GM23338 (cell line): Measurements from ENCODE around the gene ERI2. TPM values are rescaled to one million over a fixed set of nuclear protein-coding genes. Genes with fewer than 3 reads are reported as not detected.

Experiments
- ATAC-seq: fragments of 200-7000 bp; cut with Tn5 transposase; 3 replicates; pipeline ENCODE4 v1.9.1; 2020
- DNase-seq: peaks from one replicate; pipeline ENCODE4 v3.0.0-alpha.2; 2015; ENCODE audit warnings: low spot score
- H2AFZ ChIP-seq: fragments of 200-600 bp; sonication (generic); 2 replicates; pipeline ENCODE4 v1.8.0; 2016; ENCODE audit warnings: antibody characterized with exemption, mild to moderate bottlenecking, moderate library complexity
- H3F3A ChIP-seq: fragments of 200-600 bp; sonication (generic); replicated peaks from 2 replicates; pipeline ENCODE4 v1.8.0; 2017; ENCODE audit warnings: antibody characterized with exemption, mixed run types, low read depth
- H3K27ac ChIP-seq: fragments of 200-600 bp; sonication (generic); 2 replicates; pipeline ENCODE4 v1.6.1; 2016; ENCODE audit warnings: low read depth
- H3K27me3 ChIP-seq: fragments of 200-600 bp; sonication (generic); 2 replicates; pipeline ENCODE4 v1.8.0; 2016; ENCODE audit warnings: mild to moderate bottlenecking, mixed run types, moderate library complexity; ENCODE audit not compliant: insufficient read depth
- H3K36me3 ChIP-seq: fragments of 200-600 bp; sonication (generic); 2 replicates; pipeline ENCODE4 v1.8.0; 2016; ENCODE audit warnings: mild to moderate bottlenecking; ENCODE audit not compliant: insufficient read depth
- H3K4me1 ChIP-seq: fragments of 200-600 bp; sonication (generic); 2 replicates; pipeline ENCODE4 v1.8.0; 2016; ENCODE audit warnings: mild to moderate bottlenecking, moderate library complexity; ENCODE audit not compliant: insufficient read depth
- H3K4me2 ChIP-seq: fragments of 200-600 bp; sonication (generic); 2 replicates; pipeline ENCODE4 v1.7.1; 2017; ENCODE audit warnings: mixed run types
- H3K4me3 ChIP-seq: fragments of 200-600 bp; sonication (generic); 2 replicates; pipeline ENCODE4 v1.6.1; 2016; ENCODE audit warnings: mixed run types
- H3K79me2 ChIP-seq: fragments of 200-600 bp; sonication (generic); replicated peaks from 2 replicates; pipeline ENCODE4 v1.8.0; 2017; ENCODE audit warnings: mild to moderate bottlenecking; ENCODE audit not compliant: insufficient read depth
- H3K9me2 ChIP-seq: fragments of 200-600 bp; sonication (generic); 2 replicates; pipeline ENCODE4 v1.8.0; 2017; ENCODE audit not compliant: insufficient read depth
- H4K20me1 ChIP-seq: fragments of 200-600 bp; sonication (generic); replicated peaks from 2 replicates; pipeline ENCODE4 v1.8.0; 2017; ENCODE audit warnings: mild to moderate bottlenecking; ENCODE audit not compliant: insufficient read depth
- H3K27ac Mint-ChIP-seq: 2 replicates; pipeline ENCODE4 v1.8.0; 2020; ENCODE audit warnings: inconsistent platforms, mild to moderate bottlenecking, moderate library complexity, mixed read lengths
- H3K27me3 Mint-ChIP-seq: 3 replicates; pipeline ENCODE4 v1.8.0; 2022; ENCODE audit warnings: low read depth, mild to moderate bottlenecking, moderate library complexity, mixed read lengths, inconsistent platforms; ENCODE audit not compliant: insufficient read depth, poor library complexity
- H3K36me3 Mint-ChIP-seq: 3 replicates; pipeline ENCODE4 v1.8.0; 2021; ENCODE audit warnings: low read depth, mild to moderate bottlenecking, inconsistent platforms, moderate library complexity, mixed read lengths
- H3K4me1 Mint-ChIP-seq: 3 replicates; pipeline ENCODE4 v1.8.0; 2020; ENCODE audit warnings: mild to moderate bottlenecking, inconsistent platforms, mixed read lengths
- H3K4me3 Mint-ChIP-seq: 3 replicates; pipeline ENCODE4 v1.8.0; 2021; ENCODE audit warnings: moderate library complexity, mild to moderate bottlenecking, inconsistent platforms, mixed read lengths
- H3K9me3 Mint-ChIP-seq: 3 replicates; pipeline ENCODE4 v1.8.0; 2020; ENCODE audit warnings: moderate library complexity, mild to moderate bottlenecking, inconsistent platforms, mixed read lengths
- CREB1 ChIP-seq: fragments of 250-450 bp; sonication (Bioruptor Pico); IDR thresholded peaks from 2 replicates; pipeline ENCODE4 v1.5.0; 2020; ENCODE audit warnings: low read depth, mild to moderate bottlenecking, moderate library complexity
- EZH2 ChIP-seq: fragments of 200-600 bp; sonication (generic); IDR thresholded peaks from one replicate; pipeline ENCODE4 v1.8.0; 2017; ENCODE audit warnings: antibody characterized with exemption, mild to moderate bottlenecking, low read depth; ENCODE audit not compliant: unreplicated experiment
- EZH2phosphoT487 ChIP-seq: fragments of 200-600 bp; sonication (generic); IDR thresholded peaks from one replicate; pipeline ENCODE4 v1.8.1; 2018; ENCODE audit warnings: antibody characterized with exemption; ENCODE audit not compliant: unreplicated experiment
- JUNB ChIP-seq: IDR thresholded peaks from one replicate; pipeline ENCODE4 v1.6.1; 2016; ENCODE audit warnings: antibody characterized with exemption; ENCODE audit not compliant: unreplicated experiment
- NANOG ChIP-seq: IDR thresholded peaks from 2 replicates; pipeline ENCODE4 v1.6.1; 2016; ENCODE audit warnings: antibody characterized with exemption, borderline replicate concordance
- POLR2AphosphoS5 ChIP-seq: IDR thresholded peaks from 2 replicates; pipeline ENCODE4 v1.6.1; 2016; ENCODE audit warnings: antibody characterized with exemption, low read depth
- STAT1 ChIP-seq: IDR thresholded peaks from one replicate; pipeline ENCODE4 v1.6.1; 2016; ENCODE audit warnings: antibody characterized with exemption; ENCODE audit not compliant: unreplicated experiment
- ZNF114 ChIP-seq: fragments of 250-450 bp; sonication (Bioruptor Pico); IDR thresholded peaks from 2 replicates; pipeline ENCODE4 v1.5.0; 2020; ENCODE audit warnings: mild to moderate bottlenecking, moderate library complexity
- ZNF331 ChIP-seq: fragments of 250-450 bp; sonication (Bioruptor Pico); IDR thresholded peaks from 2 replicates; pipeline ENCODE4 v1.5.0; 2020; ENCODE audit warnings: low read depth, mild to moderate bottlenecking, moderate library complexity
- polyA plus RNA-seq: library from polyadenylated mRNA; unstranded; fragments of >200 nt; fragmentation: Nextera tagmentation; extraction: Ambion mirVana; gene quantifications from 2 replicates; pipeline ENCODE4 v1.2.1, GENCODE V29; 2016
- total RNA-seq: library from RNA; depleted of rRNA; stranded (reverse); fragments of >200 nt; shearing (Covaris generic); gene quantifications from 2 replicates; pipeline ENCODE4 v1.2.3, GENCODE V29; 2014
- TF ChIP-seq, protein P1 (sequence below): IDR thresholded peaks from 2 replicates; pipeline ENCODE4 v1.6.1; 2016; ENCODE audit warnings: antibody characterized with exemption
- TF ChIP-seq, protein P2 (sequence below): fragments of 250-450 bp; sonication (Bioruptor Pico); IDR thresholded peaks from 2 replicates; pipeline ENCODE4 v1.5.0; 2020; ENCODE audit warnings: mild to moderate bottlenecking, moderate library complexity
- TF ChIP-seq, protein P3 (sequence below), 2 experiments: fragments of 200-600 bp in 1 of 2; sonication (generic) in 1 of 2; conservative IDR thresholded peaks; 2 replicates each; pipeline versions ENCODE4 v1.5.1 to v1.6.1; 2016 to 2017; ENCODE audit warnings: antibody characterized with exemption in 2 of 2, low read depth in 2 of 2, mild to moderate bottlenecking in 2 of 2, moderate library complexity in 1 of 2
- TF ChIP-seq, protein P4 (sequence below): IDR thresholded peaks from one replicate; pipeline ENCODE4 v1.6.1; 2018; ENCODE audit warnings: antibody characterized with exemption; ENCODE audit not compliant: unreplicated experiment

ERI2 gene
- total and polyA plus RNA-seq, 2 experiments from 2014 or later = 7.2 to 19.5 TPM

DNA sequence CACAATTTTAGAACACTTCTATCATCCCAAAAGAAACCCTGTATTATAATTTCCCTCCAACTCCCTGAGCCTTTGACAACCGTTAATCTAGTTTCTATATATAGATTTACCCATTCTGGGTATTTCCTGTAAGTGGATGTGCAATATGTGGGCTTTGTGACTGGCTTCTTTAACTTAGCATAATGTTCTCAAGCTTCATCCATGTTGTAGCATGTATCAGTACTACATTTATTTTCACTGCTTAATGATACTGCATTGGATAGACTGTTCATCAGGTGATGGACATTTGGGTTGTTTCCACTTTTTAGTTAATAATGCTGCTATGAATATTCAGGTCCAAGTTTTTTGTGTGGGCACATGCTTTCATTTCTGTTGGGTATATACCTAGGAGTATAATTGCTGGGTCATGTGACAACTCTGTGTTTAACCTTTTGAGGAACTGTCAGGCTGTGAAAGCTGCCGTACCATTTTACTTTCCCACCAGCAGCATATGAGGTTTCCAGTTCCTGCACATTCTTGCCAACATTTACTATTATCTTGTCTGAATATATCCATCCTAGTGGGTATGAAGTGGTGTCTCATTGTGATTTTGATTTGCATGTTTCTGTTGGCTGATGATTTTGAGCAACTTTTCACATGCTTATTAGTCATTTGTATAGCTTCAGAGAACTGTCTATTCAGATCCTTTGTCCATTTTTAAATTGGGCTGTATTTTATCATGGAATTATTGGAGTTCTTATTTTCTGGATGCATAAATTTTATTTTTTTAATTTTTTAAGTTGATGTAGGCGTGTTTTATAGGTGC is 16.5 kb upstream of the ERI2 start:
- no peak overlapping the region for H3K27ac ChIP-seq
- Mint-ChIP-seq H3K9me3 (no peaks in the 10 kb centered on the region; the same call in 1 of the 3 replicates), H3K27me3 (peaks cover 2% of the 10 kb centered on the region), H3K36me3 (peaks cover 21% of the 10 kb centered on the region; the same call in 2 of the 3 replicates), H3K4me3 (no peak overlapping the region), H3K27ac (no peak overlapping the region), H3K4me1 (no peaks in the 10 kb centered on the region)
- H3K4me1 ChIP-seq = no peaks in the 10 kb centered on the region
- no peak overlapping the region for H2AFZ ChIP-seq
- H3K9me2 ChIP-seq = no peaks in the 10 kb centered on the region
- no peak overlapping the region for H3K4me3 ChIP-seq
- DNase-seq (no peak), ATAC-seq (no peak)
- TF ChIP-seq EZH2phosphoT487 (no peak), JUNB (no peak), NANOG (no peak), CREB1 (CRISPR knock-in tag) (no peak), ZNF331 (no peak), STAT1 (no peak), POLR2AphosphoS5 (no peak), ZNF114 (CRISPR knock-in tag) (no peak), EZH2 (no peak)
- TF ChIP-seq, protein P1, sequence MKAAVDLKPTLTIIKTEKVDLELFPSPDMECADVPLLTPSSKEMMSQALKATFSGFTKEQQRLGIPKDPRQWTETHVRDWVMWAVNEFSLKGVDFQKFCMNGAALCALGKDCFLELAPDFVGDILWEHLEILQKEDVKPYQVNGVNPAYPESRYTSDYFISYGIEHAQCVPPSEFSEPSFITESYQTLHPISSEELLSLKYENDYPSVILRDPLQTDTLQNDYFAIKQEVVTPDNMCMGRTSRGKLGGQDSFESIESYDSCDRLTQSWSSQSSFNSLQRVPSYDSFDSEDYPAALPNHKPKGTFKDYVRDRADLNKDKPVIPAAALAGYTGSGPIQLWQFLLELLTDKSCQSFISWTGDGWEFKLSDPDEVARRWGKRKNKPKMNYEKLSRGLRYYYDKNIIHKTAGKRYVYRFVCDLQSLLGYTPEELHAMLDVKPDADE = no peak
- TF ChIP-seq, protein P2, sequence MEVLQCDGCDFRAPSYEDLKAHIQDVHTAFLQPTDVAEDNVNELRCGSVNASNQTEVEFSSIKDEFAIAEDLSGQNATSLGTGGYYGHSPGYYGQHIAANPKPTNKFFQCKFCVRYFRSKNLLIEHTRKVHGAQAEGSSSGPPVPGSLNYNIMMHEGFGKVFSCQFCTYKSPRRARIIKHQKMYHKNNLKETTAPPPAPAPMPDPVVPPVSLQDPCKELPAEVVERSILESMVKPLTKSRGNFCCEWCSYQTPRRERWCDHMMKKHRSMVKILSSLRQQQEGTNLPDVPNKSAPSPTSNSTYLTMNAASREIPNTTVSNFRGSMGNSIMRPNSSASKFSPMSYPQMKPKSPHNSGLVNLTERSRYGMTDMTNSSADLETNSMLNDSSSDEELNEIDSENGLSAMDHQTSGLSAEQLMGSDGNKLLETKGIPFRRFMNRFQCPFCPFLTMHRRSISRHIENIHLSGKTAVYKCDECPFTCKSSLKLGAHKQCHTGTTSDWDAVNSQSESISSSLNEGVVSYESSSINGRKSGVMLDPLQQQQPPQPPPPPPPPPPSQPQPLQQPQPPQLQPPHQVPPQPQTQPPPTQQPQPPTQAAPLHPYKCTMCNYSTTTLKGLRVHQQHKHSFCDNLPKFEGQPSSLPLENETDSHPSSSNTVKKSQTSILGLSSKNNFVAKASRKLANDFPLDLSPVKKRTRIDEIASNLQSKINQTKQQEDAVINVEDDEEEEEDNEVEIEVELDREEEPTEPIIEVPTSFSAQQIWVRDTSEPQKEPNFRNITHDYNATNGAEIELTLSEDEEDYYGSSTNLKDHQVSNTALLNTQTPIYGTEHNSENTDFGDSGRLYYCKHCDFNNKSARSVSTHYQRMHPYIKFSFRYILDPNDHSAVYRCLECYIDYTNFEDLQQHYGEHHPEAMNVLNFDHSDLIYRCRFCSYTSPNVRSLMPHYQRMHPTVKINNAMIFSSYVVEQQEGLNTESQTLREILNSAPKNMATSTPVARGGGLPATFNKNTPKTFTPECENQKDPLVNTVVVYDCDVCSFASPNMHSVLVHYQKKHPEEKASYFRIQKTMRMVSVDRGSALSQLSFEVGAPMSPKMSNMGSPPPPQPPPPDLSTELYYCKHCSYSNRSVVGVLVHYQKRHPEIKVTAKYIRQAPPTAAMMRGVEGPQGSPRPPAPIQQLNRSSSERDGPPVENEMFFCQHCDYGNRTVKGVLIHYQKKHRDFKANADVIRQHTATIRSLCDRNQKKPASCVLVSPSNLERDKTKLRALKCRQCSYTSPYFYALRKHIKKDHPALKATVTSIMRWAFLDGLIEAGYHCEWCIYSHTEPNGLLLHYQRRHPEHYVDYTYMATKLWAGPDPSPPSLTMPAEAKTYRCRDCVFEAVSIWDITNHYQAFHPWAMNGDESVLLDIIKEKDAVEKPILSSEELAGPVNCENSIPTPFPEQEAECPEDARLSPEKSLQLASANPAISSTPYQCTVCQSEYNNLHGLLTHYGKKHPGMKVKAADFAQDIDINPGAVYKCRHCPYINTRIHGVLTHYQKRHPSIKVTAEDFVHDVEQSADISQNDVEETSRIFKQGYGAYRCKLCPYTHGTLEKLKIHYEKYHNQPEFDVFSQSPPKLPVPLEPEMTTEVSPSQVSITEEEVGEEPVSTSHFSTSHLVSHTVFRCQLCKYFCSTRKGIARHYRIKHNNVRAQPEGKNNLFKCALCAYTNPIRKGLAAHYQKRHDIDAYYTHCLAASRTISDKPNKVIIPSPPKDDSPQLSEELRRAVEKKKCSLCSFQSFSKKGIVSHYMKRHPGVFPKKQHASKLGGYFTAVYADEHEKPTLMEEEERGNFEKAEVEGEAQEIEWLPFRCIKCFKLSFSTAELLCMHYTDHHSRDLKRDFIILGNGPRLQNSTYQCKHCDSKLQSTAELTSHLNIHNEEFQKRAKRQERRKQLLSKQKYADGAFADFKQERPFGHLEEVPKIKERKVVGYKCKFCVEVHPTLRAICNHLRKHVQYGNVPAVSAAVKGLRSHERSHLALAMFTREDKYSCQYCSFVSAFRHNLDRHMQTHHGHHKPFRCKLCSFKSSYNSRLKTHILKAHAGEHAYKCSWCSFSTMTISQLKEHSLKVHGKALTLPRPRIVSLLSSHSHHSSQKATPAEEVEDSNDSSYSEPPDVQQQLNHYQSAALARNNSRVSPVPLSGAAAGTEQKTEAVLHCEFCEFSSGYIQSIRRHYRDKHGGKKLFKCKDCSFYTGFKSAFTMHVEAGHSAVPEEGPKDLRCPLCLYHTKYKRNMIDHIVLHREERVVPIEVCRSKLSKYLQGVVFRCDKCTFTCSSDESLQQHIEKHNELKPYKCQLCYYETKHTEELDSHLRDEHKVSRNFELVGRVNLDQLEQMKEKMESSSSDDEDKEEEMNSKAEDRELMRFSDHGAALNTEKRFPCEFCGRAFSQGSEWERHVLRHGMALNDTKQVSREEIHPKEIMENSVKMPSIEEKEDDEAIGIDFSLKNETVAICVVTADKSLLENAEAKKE (CRISPR knock-in tag) = no peak
- TF ChIP-seq, protein P3, sequence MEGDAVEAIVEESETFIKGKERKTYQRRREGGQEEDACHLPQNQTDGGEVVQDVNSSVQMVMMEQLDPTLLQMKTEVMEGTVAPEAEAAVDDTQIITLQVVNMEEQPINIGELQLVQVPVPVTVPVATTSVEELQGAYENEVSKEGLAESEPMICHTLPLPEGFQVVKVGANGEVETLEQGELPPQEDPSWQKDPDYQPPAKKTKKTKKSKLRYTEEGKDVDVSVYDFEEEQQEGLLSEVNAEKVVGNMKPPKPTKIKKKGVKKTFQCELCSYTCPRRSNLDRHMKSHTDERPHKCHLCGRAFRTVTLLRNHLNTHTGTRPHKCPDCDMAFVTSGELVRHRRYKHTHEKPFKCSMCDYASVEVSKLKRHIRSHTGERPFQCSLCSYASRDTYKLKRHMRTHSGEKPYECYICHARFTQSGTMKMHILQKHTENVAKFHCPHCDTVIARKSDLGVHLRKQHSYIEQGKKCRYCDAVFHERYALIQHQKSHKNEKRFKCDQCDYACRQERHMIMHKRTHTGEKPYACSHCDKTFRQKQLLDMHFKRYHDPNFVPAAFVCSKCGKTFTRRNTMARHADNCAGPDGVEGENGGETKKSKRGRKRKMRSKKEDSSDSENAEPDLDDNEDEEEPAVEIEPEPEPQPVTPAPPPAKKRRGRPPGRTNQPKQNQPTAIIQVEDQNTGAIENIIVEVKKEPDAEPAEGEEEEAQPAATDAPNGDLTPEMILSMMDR (conservative IDR thresholded peaks at IDR 0.05; ENCODE audit: low read depth in 2 of 2) = no peak
- TF ChIP-seq, protein P4, sequence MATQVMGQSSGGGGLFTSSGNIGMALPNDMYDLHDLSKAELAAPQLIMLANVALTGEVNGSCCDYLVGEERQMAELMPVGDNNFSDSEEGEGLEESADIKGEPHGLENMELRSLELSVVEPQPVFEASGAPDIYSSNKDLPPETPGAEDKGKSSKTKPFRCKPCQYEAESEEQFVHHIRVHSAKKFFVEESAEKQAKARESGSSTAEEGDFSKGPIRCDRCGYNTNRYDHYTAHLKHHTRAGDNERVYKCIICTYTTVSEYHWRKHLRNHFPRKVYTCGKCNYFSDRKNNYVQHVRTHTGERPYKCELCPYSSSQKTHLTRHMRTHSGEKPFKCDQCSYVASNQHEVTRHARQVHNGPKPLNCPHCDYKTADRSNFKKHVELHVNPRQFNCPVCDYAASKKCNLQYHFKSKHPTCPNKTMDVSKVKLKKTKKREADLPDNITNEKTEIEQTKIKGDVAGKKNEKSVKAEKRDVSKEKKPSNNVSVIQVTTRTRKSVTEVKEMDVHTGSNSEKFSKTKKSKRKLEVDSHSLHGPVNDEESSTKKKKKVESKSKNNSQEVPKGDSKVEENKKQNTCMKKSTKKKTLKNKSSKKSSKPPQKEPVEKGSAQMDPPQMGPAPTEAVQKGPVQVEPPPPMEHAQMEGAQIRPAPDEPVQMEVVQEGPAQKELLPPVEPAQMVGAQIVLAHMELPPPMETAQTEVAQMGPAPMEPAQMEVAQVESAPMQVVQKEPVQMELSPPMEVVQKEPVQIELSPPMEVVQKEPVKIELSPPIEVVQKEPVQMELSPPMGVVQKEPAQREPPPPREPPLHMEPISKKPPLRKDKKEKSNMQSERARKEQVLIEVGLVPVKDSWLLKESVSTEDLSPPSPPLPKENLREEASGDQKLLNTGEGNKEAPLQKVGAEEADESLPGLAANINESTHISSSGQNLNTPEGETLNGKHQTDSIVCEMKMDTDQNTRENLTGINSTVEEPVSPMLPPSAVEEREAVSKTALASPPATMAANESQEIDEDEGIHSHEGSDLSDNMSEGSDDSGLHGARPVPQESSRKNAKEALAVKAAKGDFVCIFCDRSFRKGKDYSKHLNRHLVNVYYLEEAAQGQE = no peak
- no peaks in the 10 kb centered on the region for H3K79me2 ChIP-seq
- H3K4me2 ChIP-seq = no peak overlapping the region
- no peaks in the 10 kb centered on the region for H3K27me3 ChIP-seq
- H4K20me1 ChIP-seq = no peaks in the 10 kb centered on the region
- H3F3A ChIP-seq = no peaks in the 10 kb centered on the region
- H3K36me3 ChIP-seq = peaks cover 14% of the 10 kb centered on the region
